Mucosa of stomach (tissue), 1 donor: ENCODE data around the gene SST.

Experiments
- H3K27me3 ChIP-seq: one replicate; pipeline ENCODE4 v1.7.0; 2013; ENCODE audit warnings: mild to moderate bottlenecking, low read length; ENCODE audit not compliant: control insufficient read depth, insufficient read depth
- H3K36me3 ChIP-seq: one replicate; pipeline ENCODE4 v1.7.0; 2013; ENCODE audit warnings: low read length; ENCODE audit not compliant: control insufficient read depth, insufficient read depth
- H3K4me1 ChIP-seq: one replicate; pipeline ENCODE4 v1.7.0; 2013; ENCODE audit warnings: mild to moderate bottlenecking, low read length; ENCODE audit not compliant: control insufficient read depth, insufficient read depth
- H3K4me3 ChIP-seq: one replicate; pipeline ENCODE4 v1.7.0; 2013; ENCODE audit warnings: low read length
- H3K9ac ChIP-seq: one replicate; pipeline ENCODE4 v1.7.0; 2013; ENCODE audit warnings: mild to moderate bottlenecking, low read length, moderate library complexity
- H3K9me3 ChIP-seq: one replicate; pipeline ENCODE4 v1.7.0; 2013; ENCODE audit warnings: mild to moderate bottlenecking, low read length, moderate library complexity; ENCODE audit not compliant: control insufficient read depth
- donor health status: Pancreatic carcinoma.

The SST gene

DNA sequence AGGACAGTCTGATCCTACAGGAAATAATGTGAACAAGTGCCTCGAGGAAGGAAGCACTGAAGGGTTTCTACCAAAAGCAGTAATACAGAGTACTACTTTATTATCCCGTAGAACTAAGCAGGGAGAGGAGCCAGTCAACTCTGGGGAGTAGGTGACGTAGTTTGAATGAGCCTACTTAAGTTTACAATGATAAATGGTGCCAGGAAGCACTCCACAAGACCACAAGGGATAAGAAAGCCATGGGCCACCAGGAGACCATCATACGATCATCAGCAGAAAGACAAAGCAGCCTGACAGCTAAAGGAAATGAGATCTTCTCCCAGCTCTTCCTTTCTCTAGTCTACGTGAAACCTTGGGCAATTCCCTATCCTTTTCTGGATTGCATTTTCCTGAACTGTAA is 27.3 kb downstream of the SST start:
- no peaks in the 10 kb centered on the region for H3K4me1 ChIP-seq
- H3K36me3 ChIP-seq, result no peaks in the 10 kb centered on the region
- H3K9me3 ChIP-seq, result no peaks in the 10 kb centered on the region
- peaks cover 8% of the 10 kb centered on the region for H3K27me3 ChIP-seq
- H3K9ac ChIP-seq, result no peak overlapping the region
- H3K4me3 ChIP-seq, result no peak overlapping the region

DNA sequence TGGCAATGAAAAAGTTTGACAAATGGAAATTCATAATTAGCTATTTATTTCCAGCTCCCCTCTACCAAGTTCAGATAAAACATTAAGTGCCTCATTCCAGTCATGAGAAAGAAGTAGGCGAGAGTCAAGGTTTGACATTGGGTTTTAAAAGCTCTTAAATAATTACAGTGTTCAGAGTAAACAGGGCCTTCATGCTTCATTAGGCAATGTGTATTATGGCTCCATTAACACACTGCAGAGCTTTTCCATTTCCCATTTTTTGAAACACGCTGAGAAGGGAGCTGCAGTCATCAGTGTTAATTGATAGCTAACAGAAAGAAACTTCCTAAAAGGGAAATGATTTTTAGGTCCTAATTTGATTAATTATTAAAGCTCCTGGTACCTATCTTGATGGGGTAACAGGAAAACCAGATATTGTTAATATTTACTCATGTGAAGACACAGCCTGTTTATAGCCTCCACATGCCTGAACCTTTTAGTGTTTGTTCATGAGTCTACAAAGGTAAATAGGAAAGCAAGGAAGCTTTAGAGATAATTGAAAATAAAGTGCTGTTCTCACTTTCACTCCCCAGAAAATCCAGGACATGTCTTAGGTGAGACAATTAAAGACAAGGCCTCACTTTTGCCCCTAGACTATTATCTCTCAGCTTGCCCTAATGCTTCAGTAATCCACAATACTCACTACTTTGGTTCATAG is 28.7 kb downstream of the SST start:
- H3K4me1 ChIP-seq, result no peaks in the 10 kb centered on the region
- H3K9ac ChIP-seq, result no peak overlapping the region
- no peaks in the 10 kb centered on the region for H3K36me3 ChIP-seq
- H3K4me3 ChIP-seq, result no peak overlapping the region
- peaks cover 8% of the 10 kb centered on the region for H3K27me3 ChIP-seq
- H3K9me3 ChIP-seq, result no peaks in the 10 kb centered on the region

DNA sequence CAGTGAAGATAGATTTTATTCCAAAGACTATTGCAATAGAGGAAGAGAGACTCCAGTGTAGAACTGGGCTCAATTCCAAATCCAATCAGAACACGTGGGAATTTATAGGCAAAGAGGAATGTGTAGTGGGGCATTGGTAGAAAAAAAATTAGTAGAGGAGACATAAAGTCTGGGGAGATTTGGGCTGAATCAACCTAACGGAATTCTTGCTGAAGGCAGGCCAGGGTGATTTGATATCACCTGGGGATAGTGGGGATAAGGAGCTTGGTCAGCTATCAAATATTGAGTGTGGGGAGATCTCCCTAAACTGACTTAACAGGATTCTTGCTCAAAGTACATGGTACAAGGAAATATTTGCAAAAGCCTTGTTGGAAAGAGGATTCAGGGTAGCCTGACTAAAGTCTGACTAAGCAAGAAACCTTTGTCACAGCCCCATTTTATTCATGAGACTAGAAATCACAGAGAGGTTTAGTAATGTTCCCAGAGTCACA is 29.6 kb downstream of the SST start:
- Histone ChIP-seq H3K4me1 (no peaks in the 10 kb centered on the region), H3K9ac (no peak overlapping the region), H3K36me3 (no peaks in the 10 kb centered on the region), H3K27me3 (peaks cover 8% of the 10 kb centered on the region), H3K9me3 (no peaks in the 10 kb centered on the region), H3K4me3 (no peak overlapping the region)

DNA sequence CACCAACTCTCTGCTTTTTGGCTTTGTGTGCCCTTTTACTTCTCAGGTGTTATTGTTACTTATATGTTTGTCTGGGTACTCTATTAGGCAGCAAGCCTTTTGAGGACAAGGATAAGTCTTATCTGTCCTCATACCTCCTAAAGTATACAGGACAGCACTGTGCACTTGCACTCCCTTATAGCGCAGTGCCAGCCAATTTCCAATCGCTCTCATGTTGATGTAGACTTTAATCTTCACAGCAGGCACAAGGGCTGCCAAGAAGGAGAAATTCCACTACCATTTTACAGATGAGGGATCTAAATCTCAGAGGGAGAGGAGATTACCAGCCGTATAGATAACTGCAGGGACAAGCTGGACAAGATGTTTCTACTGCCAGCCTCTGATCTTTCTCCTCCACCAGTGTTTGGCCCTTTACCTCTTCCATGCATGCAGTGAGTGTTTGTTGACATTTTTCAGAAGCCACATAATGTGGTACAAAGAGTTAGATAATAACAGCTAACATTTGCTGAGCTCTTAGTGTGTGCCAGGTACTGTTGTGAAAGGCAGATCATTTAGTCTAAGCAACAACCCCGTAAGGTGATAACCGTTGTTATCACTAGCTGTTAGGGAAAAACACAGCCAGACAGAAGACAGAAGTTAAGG is 30.1 kb downstream of the SST start:
- H3K4me3 ChIP-seq, result no peak overlapping the region
- no peak overlapping the region for H3K9ac ChIP-seq
- H3K9me3 ChIP-seq, result no peaks in the 10 kb centered on the region
- no peaks in the 10 kb centered on the region for H3K4me1 ChIP-seq
- no peaks in the 10 kb centered on the region for H3K36me3 ChIP-seq
- peaks cover 8% of the 10 kb centered on the region for H3K27me3 ChIP-seq

DNA sequence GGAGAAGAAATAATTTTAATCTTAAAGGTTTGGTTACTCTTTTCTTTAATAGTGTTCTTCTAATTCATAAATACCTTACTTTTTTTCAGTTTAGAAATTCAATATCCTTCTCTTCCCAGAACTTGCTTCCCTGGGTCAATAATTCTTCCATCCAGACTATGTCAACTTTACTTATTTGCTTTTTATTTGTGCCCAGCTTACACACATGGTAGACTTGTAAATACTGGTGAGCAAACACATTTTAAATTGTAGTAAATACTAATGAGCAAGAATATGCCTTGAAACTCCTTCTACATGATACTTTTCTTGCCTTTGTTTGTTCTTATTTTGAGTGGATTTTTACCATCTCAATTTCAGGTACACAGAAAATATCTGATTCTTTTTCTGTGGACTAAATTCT is 33.7 kb downstream of the SST start:
- Histone ChIP-seq H3K4me3 (no peak overlapping the region), H3K9ac (no peak overlapping the region), H3K36me3 (no peaks in the 10 kb centered on the region), H3K4me1 (no peaks in the 10 kb centered on the region), H3K27me3 (peaks cover 5% of the 10 kb centered on the region), H3K9me3 (no peaks in the 10 kb centered on the region)

DNA sequence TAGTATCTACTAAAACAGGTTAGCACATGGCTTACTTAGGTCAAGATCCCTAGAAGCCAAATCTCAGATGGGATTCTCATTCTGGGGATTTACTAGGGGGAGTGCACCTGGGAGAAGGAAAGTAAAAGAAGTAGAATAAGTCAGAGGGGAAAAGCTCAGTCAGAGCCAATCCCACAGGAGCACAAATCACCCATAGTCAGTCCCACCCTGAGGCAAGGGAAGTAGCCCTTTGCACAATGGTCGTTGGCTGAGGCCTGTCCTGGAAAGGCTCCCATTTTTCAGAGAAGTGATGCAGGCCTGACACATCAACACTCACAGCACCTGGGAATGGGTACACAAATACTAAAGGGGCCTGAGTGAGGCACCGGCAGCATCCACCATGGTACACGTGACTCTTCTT is 39.8 kb downstream of the SST start:
- no peaks in the 10 kb centered on the region for H3K9me3 ChIP-seq
- no peaks in the 10 kb centered on the region for H3K4me1 ChIP-seq
- H3K4me3 ChIP-seq, result no peak overlapping the region
- no peak overlapping the region for H3K9ac ChIP-seq
- no peaks in the 10 kb centered on the region for H3K27me3 ChIP-seq
- H3K36me3 ChIP-seq, result no peaks in the 10 kb centered on the region

DNA sequence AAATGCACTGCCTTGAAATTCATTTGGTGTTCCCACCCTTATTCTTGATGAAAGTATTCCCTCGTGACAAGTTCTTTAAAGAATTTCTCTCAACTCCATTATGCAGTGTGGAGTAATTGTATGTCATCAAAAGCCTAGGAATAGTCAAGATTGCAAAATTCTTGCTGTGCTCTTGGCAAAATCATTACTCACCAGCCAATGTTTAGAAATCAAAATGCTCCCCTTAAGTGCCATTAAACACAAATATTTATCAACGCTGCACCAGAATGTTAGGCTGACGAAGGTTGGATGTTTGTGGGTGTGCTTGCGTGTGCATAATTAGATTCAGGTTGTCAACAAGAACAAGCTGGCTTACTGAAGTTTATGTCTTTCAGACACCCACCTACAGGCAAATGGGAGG is 40.5 kb downstream of the SST start:
- H3K9me3 ChIP-seq, result no peaks in the 10 kb centered on the region
- no peaks in the 10 kb centered on the region for H3K27me3 ChIP-seq
- H3K4me1 ChIP-seq, result no peaks in the 10 kb centered on the region
- no peaks in the 10 kb centered on the region for H3K36me3 ChIP-seq
- no peak overlapping the region for H3K4me3 ChIP-seq
- no peak overlapping the region for H3K9ac ChIP-seq

DNA sequence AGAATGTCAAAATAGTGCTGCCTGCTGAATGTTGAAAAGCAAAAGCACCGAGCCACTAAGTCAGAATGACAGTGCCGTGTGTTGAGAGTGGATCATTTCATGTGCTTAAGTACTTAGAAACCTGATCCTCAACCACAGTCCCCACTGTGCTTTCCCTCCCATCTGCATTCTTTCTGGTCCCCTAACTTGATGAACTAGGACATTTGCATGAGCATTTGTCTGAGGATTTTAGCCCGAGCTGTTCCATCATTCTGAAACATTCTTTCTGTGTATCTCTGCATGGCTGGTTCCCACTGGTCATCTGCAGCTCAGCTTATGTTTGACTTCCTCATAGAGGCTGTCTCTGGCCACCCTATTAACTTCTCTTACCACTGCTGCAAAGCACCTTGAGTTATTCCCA is 42.0 kb downstream of the SST start:
- Histone ChIP-seq H3K4me3 (no peak overlapping the region), H3K9me3 (no peaks in the 10 kb centered on the region), H3K9ac (no peak overlapping the region), H3K4me1 (no peaks in the 10 kb centered on the region), H3K27me3 (peaks cover 3% of the 10 kb centered on the region), H3K36me3 (no peaks in the 10 kb centered on the region)

DNA sequence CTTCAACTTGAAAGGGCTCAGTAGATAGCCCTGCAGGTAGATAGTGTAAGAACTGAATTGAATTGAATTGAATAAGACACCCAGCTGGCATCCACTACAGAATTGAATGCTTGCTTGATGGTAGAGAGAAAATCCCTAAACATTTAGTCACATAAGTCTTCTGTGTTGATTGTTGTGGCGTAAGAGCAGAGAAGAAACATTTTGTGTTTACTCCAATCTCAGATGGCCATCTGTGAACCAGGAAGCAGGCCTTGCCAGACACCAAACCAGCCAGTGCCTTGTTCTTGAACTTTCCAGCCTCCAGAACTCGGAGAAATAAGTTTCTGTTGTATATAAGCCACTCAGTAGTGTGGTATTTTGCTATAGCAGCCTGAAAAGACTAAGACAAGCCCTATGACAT is 43.6 kb downstream of the SST start:
- no peaks in the 10 kb centered on the region for H3K4me1 ChIP-seq
- H3K9ac ChIP-seq, result no peak overlapping the region
- no peaks in the 10 kb centered on the region for H3K36me3 ChIP-seq
- no peaks in the 10 kb centered on the region for H3K9me3 ChIP-seq
- H3K4me3 ChIP-seq, result no peak overlapping the region
- peaks cover 3% of the 10 kb centered on the region for H3K27me3 ChIP-seq

DNA sequence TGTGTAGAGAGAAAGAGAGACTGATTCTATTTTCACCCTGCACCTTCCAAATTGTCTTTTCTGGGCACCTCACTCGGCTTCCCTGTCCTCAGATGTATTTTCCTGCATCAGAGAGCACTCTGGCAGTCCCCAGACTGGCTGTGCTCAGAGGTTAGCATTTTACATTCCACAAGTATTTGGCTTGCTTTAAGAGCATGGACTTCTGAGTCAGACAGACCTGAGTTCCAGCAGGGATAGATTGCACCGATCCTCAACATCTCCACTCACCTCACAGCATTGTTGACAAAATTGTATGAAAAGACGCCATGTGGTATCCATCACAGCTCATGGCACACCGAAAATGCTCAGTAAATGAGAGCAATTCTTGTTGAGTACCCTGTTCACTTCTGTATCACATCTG is 45.6 kb downstream of the SST start:
- Histone ChIP-seq H3K9ac (no peak overlapping the region), H3K4me1 (no peaks in the 10 kb centered on the region), H3K4me3 (no peak overlapping the region), H3K36me3 (no peaks in the 10 kb centered on the region), H3K27me3 (peaks cover 3% of the 10 kb centered on the region), H3K9me3 (no peaks in the 10 kb centered on the region)

DNA sequence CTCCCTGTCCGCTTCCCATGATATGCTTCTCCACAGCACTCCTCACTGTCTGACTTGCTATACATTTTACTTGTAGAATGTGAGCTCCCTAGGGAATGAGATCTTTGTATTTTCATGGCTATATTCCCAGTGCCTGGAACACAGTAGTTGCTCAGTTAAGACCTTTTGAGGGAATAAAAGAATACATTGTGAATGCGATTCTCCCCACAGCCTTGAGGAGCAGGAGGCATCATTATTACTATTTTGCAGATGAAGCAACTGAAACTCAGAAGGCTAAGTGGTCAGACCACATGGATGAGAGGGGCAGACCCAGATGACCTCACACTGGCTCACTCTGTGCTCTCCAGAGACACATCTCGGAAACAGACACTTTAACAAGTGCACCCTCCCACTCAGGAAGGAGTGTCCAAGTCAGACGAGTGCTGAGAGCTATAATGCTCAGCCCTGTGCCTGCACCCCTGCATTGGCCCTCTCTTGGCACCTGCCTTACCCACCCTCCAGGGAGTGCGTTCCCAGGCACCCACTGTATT is 46.8 kb downstream of the SST start:
- Histone ChIP-seq H3K27me3 (peaks cover 3% of the 10 kb centered on the region), H3K9ac (no peak overlapping the region), H3K9me3 (no peaks in the 10 kb centered on the region), H3K36me3 (no peaks in the 10 kb centered on the region), H3K4me3 (no peak overlapping the region), H3K4me1 (no peaks in the 10 kb centered on the region)

DNA sequence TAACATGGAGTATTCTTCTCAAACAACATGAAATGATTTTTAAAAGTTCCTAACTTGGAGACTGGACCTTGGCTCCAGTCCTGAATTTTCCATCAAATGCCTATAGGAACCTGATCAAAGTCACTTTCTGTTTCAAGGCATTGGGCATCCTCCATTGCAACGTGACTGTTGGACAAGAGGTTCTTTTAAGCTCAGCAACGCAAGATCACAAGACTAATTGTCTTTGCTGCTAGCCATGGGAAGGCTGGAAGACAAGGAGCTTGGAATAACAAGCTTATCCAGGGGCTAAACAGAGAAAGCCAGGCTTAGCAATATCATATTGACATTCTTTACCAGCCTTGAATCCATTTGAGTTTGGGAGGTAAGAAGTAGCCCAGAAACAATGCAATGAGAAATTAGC is 48.3 kb downstream of the SST start:
- Histone ChIP-seq H3K27me3 (peaks cover 3% of the 10 kb centered on the region), H3K9ac (no peak overlapping the region), H3K36me3 (no peaks in the 10 kb centered on the region), H3K4me3 (no peak overlapping the region), H3K4me1 (no peaks in the 10 kb centered on the region), H3K9me3 (no peaks in the 10 kb centered on the region)
